IMR-90 (cell line): ENCODE data around the gene ZMYM1.

ENCODE experiments used
- CEBPB ChIP-seq: IDR thresholded peaks from 2 replicates; pipeline ENCODE4 v1.6.1; 2012; ENCODE audit warnings: low read depth, low read length, improper control_type of control experiment
- MAFK ChIP-seq: IDR thresholded peaks from 2 replicates; pipeline ENCODE4 v1.6.1; 2012; ENCODE audit warnings: low read depth, low read length, improper control_type of control experiment
- MXI1 ChIP-seq: IDR thresholded peaks from 2 replicates; pipeline ENCODE4 v1.6.1; 2012; ENCODE audit warnings: low read depth, mild to moderate bottlenecking, low read length, moderate library complexity, borderline replicate concordance
- POLR2A ChIP-seq: IDR thresholded peaks from 2 replicates; pipeline ENCODE4 v1.6.1; 2012; ENCODE audit warnings: mild to moderate bottlenecking, low read depth, low read length
- RAD21 ChIP-seq: IDR thresholded peaks from 2 replicates; pipeline ENCODE4 v1.6.1; 2012; ENCODE audit warnings: low read length, improper control_type of control experiment
- RFX5 ChIP-seq: IDR thresholded peaks from 2 replicates; pipeline ENCODE4 v1.8.0; 2012; ENCODE audit warnings: low read depth, mild to moderate bottlenecking, low read length, moderate library complexity
- SMC3 ChIP-seq: fragments of 150-350 bp; IDR thresholded peaks from 2 replicates; pipeline ENCODE4 v1.6.1; 2016; ENCODE audit warnings: low read depth, mild to moderate bottlenecking, antibody characterized with exemption, low read length, moderate library complexity
- TF ChIP-seq, protein P1 (sequence below): conservative IDR thresholded peaks from 2 replicates; pipeline ENCODE4 v1.5.1; 2012; ENCODE audit warnings: mild to moderate bottlenecking, low read depth, low read length, improper control_type of control experiment
- TF ChIP-seq, protein P2 (sequence below): fragments of 150-350 bp; IDR thresholded peaks from 2 replicates; pipeline ENCODE4 v1.6.1; 2017; ENCODE audit warnings: mild to moderate bottlenecking, antibody characterized with exemption, low read length, low read depth

DNA sequence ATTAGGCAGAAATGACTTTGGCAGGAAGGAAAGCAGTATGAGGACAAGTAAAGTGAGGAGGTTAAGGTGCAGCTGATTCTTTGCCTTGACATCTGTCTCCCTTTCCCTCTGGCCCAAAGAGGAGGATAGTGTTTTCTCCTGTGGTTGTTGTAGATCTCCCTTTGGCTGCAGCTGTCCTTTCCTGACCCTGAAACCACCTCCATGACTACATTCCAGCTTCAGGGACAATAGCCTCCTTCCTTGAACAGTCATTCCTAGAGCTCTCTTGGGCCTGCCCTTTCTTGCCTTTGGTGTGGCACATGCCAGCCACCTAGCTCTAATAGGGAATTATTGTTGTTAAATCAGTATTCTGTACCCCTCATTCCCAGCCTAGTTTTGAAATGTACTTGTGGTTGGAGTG lies 6.2 kb downstream of the ZMYM1 start:
- TF ChIP-seq, protein P1, sequence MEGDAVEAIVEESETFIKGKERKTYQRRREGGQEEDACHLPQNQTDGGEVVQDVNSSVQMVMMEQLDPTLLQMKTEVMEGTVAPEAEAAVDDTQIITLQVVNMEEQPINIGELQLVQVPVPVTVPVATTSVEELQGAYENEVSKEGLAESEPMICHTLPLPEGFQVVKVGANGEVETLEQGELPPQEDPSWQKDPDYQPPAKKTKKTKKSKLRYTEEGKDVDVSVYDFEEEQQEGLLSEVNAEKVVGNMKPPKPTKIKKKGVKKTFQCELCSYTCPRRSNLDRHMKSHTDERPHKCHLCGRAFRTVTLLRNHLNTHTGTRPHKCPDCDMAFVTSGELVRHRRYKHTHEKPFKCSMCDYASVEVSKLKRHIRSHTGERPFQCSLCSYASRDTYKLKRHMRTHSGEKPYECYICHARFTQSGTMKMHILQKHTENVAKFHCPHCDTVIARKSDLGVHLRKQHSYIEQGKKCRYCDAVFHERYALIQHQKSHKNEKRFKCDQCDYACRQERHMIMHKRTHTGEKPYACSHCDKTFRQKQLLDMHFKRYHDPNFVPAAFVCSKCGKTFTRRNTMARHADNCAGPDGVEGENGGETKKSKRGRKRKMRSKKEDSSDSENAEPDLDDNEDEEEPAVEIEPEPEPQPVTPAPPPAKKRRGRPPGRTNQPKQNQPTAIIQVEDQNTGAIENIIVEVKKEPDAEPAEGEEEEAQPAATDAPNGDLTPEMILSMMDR: no peak
- no peak for TF ChIP-seq RAD21
- TF ChIP-seq, protein P2, sequence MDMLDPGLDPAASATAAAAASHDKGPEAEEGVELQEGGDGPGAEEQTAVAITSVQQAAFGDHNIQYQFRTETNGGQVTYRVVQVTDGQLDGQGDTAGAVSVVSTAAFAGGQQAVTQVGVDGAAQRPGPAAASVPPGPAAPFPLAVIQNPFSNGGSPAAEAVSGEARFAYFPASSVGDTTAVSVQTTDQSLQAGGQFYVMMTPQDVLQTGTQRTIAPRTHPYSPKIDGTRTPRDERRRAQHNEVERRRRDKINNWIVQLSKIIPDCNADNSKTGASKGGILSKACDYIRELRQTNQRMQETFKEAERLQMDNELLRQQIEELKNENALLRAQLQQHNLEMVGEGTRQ: no peak
- TF ChIP-seq RFX5: no peak
- no peak for TF ChIP-seq MXI1
- TF ChIP-seq MAFK: no peak
- TF ChIP-seq CEBPB: no peak
- TF ChIP-seq POLR2A: no peak
- TF ChIP-seq SMC3: no peak
